ENCODE measurements around the gene NISCH.

The NISCH gene

DNA sequence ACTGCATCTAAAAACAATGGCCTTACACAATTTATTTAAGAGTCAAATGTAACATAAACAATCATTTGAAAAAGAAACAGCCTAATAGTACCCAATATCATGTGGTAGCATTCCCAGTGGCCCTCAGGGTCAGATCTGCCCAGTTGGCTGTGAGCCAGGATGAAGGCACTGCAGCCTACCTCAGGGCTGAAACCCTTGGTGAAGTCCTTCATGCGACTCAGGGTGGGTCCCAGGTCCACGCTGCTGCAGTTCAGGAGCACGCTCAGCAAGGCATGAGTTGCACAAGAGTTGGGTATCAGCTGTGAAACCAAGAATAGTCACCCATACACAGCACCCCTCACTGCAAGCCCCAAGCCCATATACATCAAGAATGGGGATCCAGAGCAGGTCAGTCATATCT is 47.6 kb upstream of the NISCH start:
- Histone ChIP-seq H3F3A (ENCODE audit: low read depth) (no peaks in the 10 kb centered on the region; the same call in 1 of the 2 replicates), H3K79me2 (ENCODE audit: insufficient read depth, low read length) (peaks cover 73% of the 10 kb centered on the region), H3K9me3 (ENCODE audit: insufficient read depth, low read depth, low read length) (no peaks in the 10 kb centered on the region), H3K4me2 (ENCODE audit: low read depth, low read length, poor library complexity, severe bottlenecking) (peak overlapping the region; percentile 99), H3K4me3 (ENCODE audit: low read length, poor library complexity, severe bottlenecking) (peak overlapping the region; percentile 95), H3K9me2 (replicated peaks; ENCODE audit: low read depth, low read length) (no peaks in the 10 kb centered on the region), H3K36me3 (ENCODE audit: insufficient read depth, low read length) (peaks cover 39% of the 10 kb centered on the region; the same call in 1 of the 2 replicates), H3K27me3 (ENCODE audit: insufficient read depth, low read length, poor library complexity, severe bottlenecking) (no peaks in the 10 kb centered on the region), H2AFZ (ENCODE audit: low read length) (no peak overlapping the region), H4K20me1 (ENCODE audit: insufficient read depth, low read length, poor library complexity, severe bottlenecking) (peaks cover 32% of the 10 kb centered on the region), H3K4me1 (ENCODE audit: insufficient read depth, low read length, poor library complexity, severe bottlenecking) (peaks cover 30% of the 10 kb centered on the region), H3K9ac (ENCODE audit: low read depth, low read length, poor library complexity, severe bottlenecking) (peak overlapping the region; percentile 97)
- TF ChIP-seq, protein P1, sequence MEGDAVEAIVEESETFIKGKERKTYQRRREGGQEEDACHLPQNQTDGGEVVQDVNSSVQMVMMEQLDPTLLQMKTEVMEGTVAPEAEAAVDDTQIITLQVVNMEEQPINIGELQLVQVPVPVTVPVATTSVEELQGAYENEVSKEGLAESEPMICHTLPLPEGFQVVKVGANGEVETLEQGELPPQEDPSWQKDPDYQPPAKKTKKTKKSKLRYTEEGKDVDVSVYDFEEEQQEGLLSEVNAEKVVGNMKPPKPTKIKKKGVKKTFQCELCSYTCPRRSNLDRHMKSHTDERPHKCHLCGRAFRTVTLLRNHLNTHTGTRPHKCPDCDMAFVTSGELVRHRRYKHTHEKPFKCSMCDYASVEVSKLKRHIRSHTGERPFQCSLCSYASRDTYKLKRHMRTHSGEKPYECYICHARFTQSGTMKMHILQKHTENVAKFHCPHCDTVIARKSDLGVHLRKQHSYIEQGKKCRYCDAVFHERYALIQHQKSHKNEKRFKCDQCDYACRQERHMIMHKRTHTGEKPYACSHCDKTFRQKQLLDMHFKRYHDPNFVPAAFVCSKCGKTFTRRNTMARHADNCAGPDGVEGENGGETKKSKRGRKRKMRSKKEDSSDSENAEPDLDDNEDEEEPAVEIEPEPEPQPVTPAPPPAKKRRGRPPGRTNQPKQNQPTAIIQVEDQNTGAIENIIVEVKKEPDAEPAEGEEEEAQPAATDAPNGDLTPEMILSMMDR (conservative IDR thresholded peaks at IDR 0.05; ENCODE audit: low read length) = no peak
- TF ChIP-seq EZH2phosphoT487 (IDR thresholded peaks at IDR 0.05; ENCODE audit: borderline replicate concordance) = no peak

DNA sequence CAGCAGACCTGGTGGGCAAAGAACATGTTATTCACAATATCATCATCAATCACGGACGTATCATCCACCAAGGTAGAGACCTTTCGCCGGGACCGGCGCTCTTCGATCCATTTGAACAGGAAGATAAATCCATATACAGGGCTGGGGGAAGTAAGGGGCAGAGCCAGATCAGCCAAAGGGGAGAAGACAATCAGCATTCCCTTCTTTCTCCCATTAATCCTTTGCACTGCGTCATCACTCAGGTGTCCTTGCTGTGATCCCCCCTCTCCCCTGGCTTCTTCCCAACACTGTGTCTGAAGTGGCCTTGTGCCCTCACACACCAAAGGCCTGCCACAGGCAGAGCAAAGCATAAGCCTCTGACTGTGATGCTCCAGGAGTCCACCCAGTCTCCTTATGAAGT is 46.9 kb upstream of the NISCH start:
- Histone ChIP-seq H3K27me3 (ENCODE audit: insufficient read depth, low read length, poor library complexity, severe bottlenecking) (no peaks in the 10 kb centered on the region), H3K4me3 (ENCODE audit: low read length, poor library complexity, severe bottlenecking) (peak overlapping the region; percentile 95), H3K36me3 (ENCODE audit: insufficient read depth, low read length) (peaks cover 32% of the 10 kb centered on the region; the same call in 1 of the 2 replicates), H3K4me2 (ENCODE audit: low read depth, low read length, poor library complexity, severe bottlenecking) (peak overlapping the region; percentile 99), H3F3A (ENCODE audit: low read depth) (no peaks in the 10 kb centered on the region; the same call in 1 of the 2 replicates), H3K9me2 (replicated peaks; ENCODE audit: low read depth, low read length) (no peaks in the 10 kb centered on the region), H3K9me3 (ENCODE audit: insufficient read depth, low read depth, low read length) (no peaks in the 10 kb centered on the region), H3K4me1 (ENCODE audit: insufficient read depth, low read length, poor library complexity, severe bottlenecking) (peaks cover 36% of the 10 kb centered on the region), H2AFZ (ENCODE audit: low read length) (no peak overlapping the region), H3K9ac (ENCODE audit: low read depth, low read length, poor library complexity, severe bottlenecking) (peak overlapping the region; percentile 97), H3K79me2 (ENCODE audit: insufficient read depth, low read length) (peaks cover 80% of the 10 kb centered on the region), H4K20me1 (ENCODE audit: insufficient read depth, low read length, poor library complexity, severe bottlenecking) (peaks cover 38% of the 10 kb centered on the region)
- no peak for TF ChIP-seq EZH2phosphoT487 (IDR thresholded peaks at IDR 0.05; ENCODE audit: borderline replicate concordance)
- TF ChIP-seq, protein P1 (conservative IDR thresholded peaks at IDR 0.05; ENCODE audit: low read length) = no peak

DNA sequence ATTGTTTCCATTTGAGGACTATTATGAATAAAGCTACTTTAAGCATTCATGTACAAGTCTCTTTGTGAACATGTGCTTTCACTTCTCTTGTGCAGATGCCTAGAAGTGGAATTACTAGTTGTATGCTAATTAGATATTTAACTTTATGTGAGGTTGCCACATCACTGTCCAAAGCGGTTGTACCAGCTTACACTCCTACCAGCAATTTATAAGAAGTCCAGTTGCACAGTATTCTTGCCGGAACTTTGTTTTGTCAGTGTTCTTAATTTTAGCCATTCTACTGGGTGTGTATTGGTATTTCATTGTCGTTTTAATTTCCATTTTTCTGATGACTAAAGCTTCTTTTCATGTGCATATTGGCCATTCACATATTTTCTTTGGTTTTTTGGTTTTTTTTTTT is 39.6 kb upstream of the NISCH start:
- Histone ChIP-seq H3K27me3 (ENCODE audit: insufficient read depth, low read length, poor library complexity, severe bottlenecking) (no peaks in the 10 kb centered on the region), H3K9me3 (ENCODE audit: insufficient read depth, low read depth, low read length) (no peaks in the 10 kb centered on the region)
- TF ChIP-seq, protein P1 (conservative IDR thresholded peaks at IDR 0.05; ENCODE audit: low read length) = no peak
- no peak for TF ChIP-seq EZH2phosphoT487 (IDR thresholded peaks at IDR 0.05; ENCODE audit: borderline replicate concordance)

More for the DNA sequence above, 39.6 kb upstream of the NISCH start:
- Histone ChIP-seq H4K20me1 (ENCODE audit: insufficient read depth, low read length, poor library complexity, severe bottlenecking) (peaks cover 19% of the 10 kb centered on the region), H3K36me3 (ENCODE audit: insufficient read depth, low read length) (no peaks in the 10 kb centered on the region), H3K4me1 (ENCODE audit: insufficient read depth, low read length, poor library complexity, severe bottlenecking) (peaks cover 24% of the 10 kb centered on the region), H3F3A (ENCODE audit: low read depth) (no peaks in the 10 kb centered on the region; the same call in 1 of the 2 replicates), H3K9me2 (replicated peaks; ENCODE audit: low read depth, low read length) (no peaks in the 10 kb centered on the region), H2AFZ (ENCODE audit: low read length) (no peak overlapping the region), H3K79me2 (ENCODE audit: insufficient read depth, low read length) (peaks cover 34% of the 10 kb centered on the region), H3K9ac (ENCODE audit: low read depth, low read length, poor library complexity, severe bottlenecking) (no peak overlapping the region), H3K4me3 (ENCODE audit: low read length, poor library complexity, severe bottlenecking) (no peak overlapping the region), H3K4me2 (ENCODE audit: low read depth, low read length, poor library complexity, severe bottlenecking) (peak overlapping the region; percentile 23)
